ENCODE measurements around the gene NXPE1.

GRCh38 chr11:114598461-114598860, 38.8 kb upstream of the NXPE1 start:
- TF ChIP-seq CTCF (IDR thresholded peaks at IDR 0.05) (no peak), POLR2A (IDR thresholded peaks at IDR 0.05) (no peak), EP300 (IDR thresholded peaks at IDR 0.05) (no peak)
